Gastroesophageal sphincter (tissue), 4 donors: ENCODE measurements around the gene SSH3. TPM values are rescaled to one million over a fixed set of nuclear protein-coding genes. Genes with fewer than 3 reads are reported as not detected.

Experiments
- ATAC-seq: fragments of 150-250 bp; one replicate; pipeline ENCODE4 v1.9.1; 2016; ENCODE audit warnings: mild to moderate bottlenecking, moderate library complexity
- H3K27ac ChIP-seq, 4 donors: fragments of 200-600 bp; sonication (generic) in 3 of 4; 1 replicate in 3 of 4; 2 replicates in 1 of 4; pipeline ENCODE4 v1.5.1; 2016 to 2019
- H3K27me3 ChIP-seq: fragments of 200-600 bp; sonication (generic); one replicate; pipeline ENCODE4 v1.5.1; 2019
- H3K36me3 ChIP-seq, 2 donors: fragments of 200-600 bp; sonication (generic); one replicate each; pipeline ENCODE4 v1.5.1; 2019; ENCODE audit warnings: control low read depth in 1 of 2
- H3K4me1 ChIP-seq, 3 donors: fragments of 200-600 bp; sonication (generic); 1 replicate in 2 of 3; 2 replicates in 1 of 3; pipeline ENCODE4 v1.5.1; 2016 to 2019; ENCODE audit warnings: control low read depth in 2 of 3
- H3K4me3 ChIP-seq, 2 donors: fragments of 200-600 bp; sonication (generic); one replicate each; pipeline ENCODE4 v1.5.1; 2019; ENCODE audit warnings: mild to moderate bottlenecking in 1 of 2, moderate library complexity in 1 of 2
- H3K9me3 ChIP-seq, 3 donors: fragments of 200-600 bp; sonication (generic); one replicate each; pipeline ENCODE4 v1.5.1; 2017 to 2019; ENCODE audit warnings: control low read depth in 2 of 3
- CTCF ChIP-seq, 4 experiments: fragments of 200-600 bp in 2 of 4; fragments of 450-650 bp in 2 of 4; sonication (generic) in 1 of 4; IDR thresholded peaks; one replicate each; pipeline ENCODE4 v1.5.1; 2017 to 2019; ENCODE audit warnings: antibody characterized with exemption in 4 of 4, mild to moderate bottlenecking in 2 of 4, moderate library complexity in 2 of 4
- EP300 ChIP-seq: sonication (generic); formaldehyde crosslinking; IDR thresholded peaks from one replicate; pipeline ENCODE4 v1.6.1; 2017; ENCODE audit warnings: antibody characterized with exemption, mild to moderate bottlenecking
- POLR2A ChIP-seq, 2 donors: fragments of 450-650 bp; IDR thresholded peaks; one replicate each; pipeline ENCODE4 v1.6.1; 2017; ENCODE audit warnings: antibody characterized with exemption in 2 of 2, mild to moderate bottlenecking in 2 of 2, moderate library complexity in 1 of 2
- POLR2AphosphoS5 ChIP-seq: sonication (generic); formaldehyde crosslinking; IDR thresholded peaks from one replicate; pipeline ENCODE4 v1.6.1; 2017; ENCODE audit warnings: antibody characterized with exemption
- WGBS, 2 donors: methylation state at CpG; one replicate each; pipeline ENCODE4 v1.1.5; 2018; ENCODE audit warnings: low coverage in 1 of 2; 5-methylcytosine and 5-hydroxymethylcytosine counted together
- total RNA-seq, 4 donors: library from RNA; depleted of rRNA; stranded (reverse); fragments of >200 nt; gene quantifications; one replicate each; pipeline ENCODE4 v1.1.0, GENCODE V29; 2016

SSH3 gene
- total RNA-seq, 4 donors from 2014 or later = 33.9 to 58.4 (median 41.9) TPM

DNA sequence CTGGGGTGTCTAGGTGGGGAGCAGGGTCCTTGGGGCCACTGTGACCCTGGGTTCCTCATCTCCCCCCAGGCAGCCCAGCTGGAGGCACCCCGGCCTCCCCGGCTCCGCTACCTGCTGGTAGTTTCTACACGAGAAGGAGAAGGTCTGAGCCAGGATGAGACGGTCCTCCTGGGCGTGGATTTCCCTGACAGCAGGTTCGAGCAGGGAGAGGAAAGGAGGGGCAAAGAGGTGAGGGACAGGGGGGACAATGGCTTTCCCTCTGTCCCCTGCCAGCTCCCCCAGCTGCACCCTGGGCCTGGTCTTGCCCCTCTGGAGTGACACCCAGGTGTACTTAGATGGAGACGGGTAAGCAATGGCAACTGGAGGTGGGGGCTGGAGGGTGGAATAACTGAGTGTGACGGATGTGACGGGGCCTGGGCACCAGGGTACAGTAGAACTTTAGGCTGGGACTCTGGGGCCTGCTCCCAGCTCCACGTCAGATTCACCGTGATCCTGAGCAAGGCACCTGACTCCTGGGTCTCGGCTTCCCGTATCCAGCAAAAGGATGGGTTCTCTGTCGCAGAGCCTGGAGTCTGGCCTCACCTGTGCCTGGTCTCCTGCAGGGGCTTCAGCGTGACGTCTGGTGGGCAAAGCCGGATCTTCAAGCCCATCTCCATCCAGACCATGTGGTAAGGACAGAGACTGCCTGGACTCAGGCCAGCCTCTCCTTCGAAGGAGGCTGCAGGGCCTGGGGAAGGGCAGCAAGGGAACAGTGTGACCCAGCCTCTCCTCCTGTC is 3.6 kb downstream of the SSH3 start:
- Histone ChIP-seq H3K36me3 (peaks cover 0 to 59% of the 10 kb centered on the region in 2 donors), H3K9me3 (no peaks in the 10 kb centered on the region), H3K4me1 (peaks cover 0 to 33% (median 18%) of the 10 kb centered on the region in 3 donors), H3K4me3 (no peak overlapping the region), H3K27ac (no peak overlapping the region), H3K27me3 (no peaks in the 10 kb centered on the region)
- 71% methylated on average over 2 of the region's 19 CpGs; no CpG with 5 or more reads in 1 of the 2 donors for WGBS, 2 donors
- ATAC-seq = no peak
- TF ChIP-seq CTCF (IDR thresholded peaks at IDR 0.05) = no peak
- TF ChIP-seq EP300 = no peak
- TF ChIP-seq POLR2AphosphoS5 = no peak
- no peak for TF ChIP-seq POLR2A (IDR thresholded peaks at IDR 0.05)

DNA sequence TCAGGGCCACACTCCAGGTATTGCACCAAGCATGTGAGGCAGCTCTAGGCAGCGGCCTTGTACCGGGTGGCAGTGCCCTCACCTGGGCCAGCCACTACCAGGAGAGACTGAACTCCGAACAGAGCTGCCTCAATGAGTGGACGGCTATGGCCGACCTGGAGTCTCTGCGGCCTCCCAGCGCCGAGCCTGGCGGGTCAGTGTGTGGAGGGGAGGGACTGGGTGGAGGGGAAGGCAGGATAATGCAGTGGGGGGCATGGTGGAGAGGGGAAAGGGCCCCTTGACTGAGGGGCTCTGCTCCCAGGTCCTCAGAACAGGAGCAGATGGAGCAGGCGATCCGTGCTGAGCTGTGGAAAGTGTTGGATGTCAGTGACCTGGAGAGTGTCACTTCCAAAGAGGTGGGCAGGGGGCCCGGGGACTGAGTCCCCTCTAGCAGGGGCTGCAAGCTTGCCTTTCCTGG is 4.2 kb downstream of the SSH3 start:
- WGBS, 2 donors = 83 to 100% methylated on average over 3 to 6 of the region's 12 CpGs
- peaks cover 0 to 27% (median 12%) of the 10 kb centered on the region in 3 donors for H3K4me1 ChIP-seq
- TF ChIP-seq POLR2AphosphoS5 (no peak), EP300 (no peak), POLR2A (IDR thresholded peaks at IDR 0.05) (no peak), CTCF (IDR thresholded peaks at IDR 0.05) (no peak)
- no peak overlapping the region for H3K4me3 ChIP-seq
- peaks cover 0 to 55% of the 10 kb centered on the region in 2 donors for H3K36me3 ChIP-seq
- H3K9me3 ChIP-seq = no peaks in the 10 kb centered on the region
- no peaks in the 10 kb centered on the region for H3K27me3 ChIP-seq
- ATAC-seq = no peak
- H3K27ac ChIP-seq = no peak overlapping the region

GRCh38 chr11:67308031-67308866 is 4.9 kb downstream of the SSH3 start:
- Histone ChIP-seq H3K9me3 (no peaks in the 10 kb centered on the region), H3K4me3 (no peak overlapping the region), H3K4me1 (peaks cover 0 to 20% (median 9%) of the 10 kb centered on the region in 3 donors), H3K27me3 (no peaks in the 10 kb centered on the region), H3K36me3 (peaks cover 0 to 55% of the 10 kb centered on the region in 2 donors), H3K27ac (no peak overlapping the region)
- WGBS, 2 donors = 100% methylated on average over 1 of the region's 20 CpGs
- ATAC-seq = no peak
- TF ChIP-seq POLR2A (IDR thresholded peaks at IDR 0.05) (no peak), EP300 (no peak), CTCF (IDR thresholded peaks at IDR 0.05) (no peak)

DNA sequence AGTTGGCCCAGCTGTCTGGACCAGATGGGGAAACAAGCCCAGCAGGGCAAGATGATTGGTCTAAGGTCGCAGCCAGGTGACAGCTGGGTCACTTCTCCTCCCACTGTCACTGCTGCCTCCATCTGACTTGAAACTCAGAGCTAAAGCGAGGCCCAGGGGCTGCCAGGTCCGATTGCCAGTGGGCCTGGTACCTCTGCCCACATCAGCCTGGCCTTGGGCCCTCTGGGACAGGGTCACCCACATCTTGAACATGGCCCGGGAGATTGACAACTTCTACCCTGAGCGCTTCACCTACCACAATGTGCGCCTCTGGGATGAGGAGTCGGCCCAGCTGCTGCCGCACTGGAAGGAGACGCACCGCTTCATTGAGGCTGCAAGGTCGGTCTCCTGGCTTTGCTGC is 5.8 kb downstream of the SSH3 start:
- TF ChIP-seq CTCF (IDR thresholded peaks at IDR 0.05) = no peak
- TF ChIP-seq EP300 = no peak
- TF ChIP-seq POLR2A (IDR thresholded peaks at IDR 0.05) = no peak
- TF ChIP-seq POLR2AphosphoS5 = no peak
- H3K27me3 ChIP-seq = no peaks in the 10 kb centered on the region
- no peak for ATAC-seq
- H3K36me3 ChIP-seq = peaks cover 0 to 55% of the 10 kb centered on the region in 2 donors
- WGBS, 2 donors = no CpG with 5 or more reads among the region's 11 CpGs
- H3K4me1 ChIP-seq = peaks cover 0 to 14% (median 7%) of the 10 kb centered on the region in 3 donors
- H3K27ac ChIP-seq = no peak overlapping the region
- no peaks in the 10 kb centered on the region for H3K9me3 ChIP-seq
- H3K4me3 ChIP-seq = no peak overlapping the region
